ENCODE results near the gene PPP1R12B. TPM values are rescaled to one million over a fixed set of nuclear protein-coding genes. Genes with fewer than 3 reads are reported as not detected.
"Not testable (repeated sequence)": the region's sequence is repeated elsewhere in the genome, so short reads cannot be mapped to it uniquely, and the experiment has no call there.

The PPP1R12B gene
- polyA plus RNA-seq, 1 donor, result 51.8 TPM

DNA sequence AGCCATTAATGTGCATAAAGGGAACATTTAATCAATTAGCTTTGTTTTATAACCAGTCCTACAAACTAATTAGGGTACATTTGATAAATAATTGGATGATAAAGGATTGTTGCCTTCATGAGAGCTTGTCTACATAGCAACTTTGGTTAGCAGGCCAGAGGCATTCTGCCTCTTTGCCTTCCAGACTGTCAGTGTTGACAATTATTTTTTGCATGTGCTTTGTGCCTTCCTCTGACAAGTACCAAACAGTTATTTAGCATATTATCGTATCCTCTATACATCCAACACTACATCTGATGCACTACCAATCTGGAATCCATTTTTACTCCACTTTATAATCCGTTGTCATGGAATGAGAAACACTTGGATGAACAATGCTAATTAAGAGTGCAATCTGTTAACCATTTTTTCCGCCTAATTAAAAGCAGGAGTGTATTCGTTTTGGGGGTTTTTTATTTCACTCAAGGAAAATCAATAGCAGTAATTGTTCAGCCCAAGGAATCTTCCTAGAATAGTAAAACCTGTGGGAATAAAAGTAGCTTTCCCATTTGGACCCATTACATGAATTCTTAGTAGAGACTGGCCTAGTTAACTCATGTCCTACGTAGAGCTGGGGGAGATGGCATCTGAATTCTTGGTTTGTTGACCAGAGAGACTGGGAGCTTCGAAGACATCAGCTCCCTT lies 196.4 kb downstream of the PPP1R12B start:
- H3K4me3 ChIP-seq (ENCODE audit: low read length); H3K27me3 ChIP-seq (ENCODE audit: control insufficient read depth, insufficient read depth, low read length); H3K36me3 ChIP-seq (ENCODE audit: control insufficient read depth, insufficient read depth, low read length); H3K4me1 ChIP-seq (ENCODE audit: control insufficient read depth, insufficient read depth, low read length); DNase-seq; H3K9me3 ChIP-seq (ENCODE audit: control insufficient read depth, low read depth, low read length): not testable (repeated sequence)
- H3K27ac ChIP-seq (ENCODE audit: low read length), result peak overlapping the region; percentile 17
- no CpG with 5 or more reads among the region's 6 CpGs for WGBS (ENCODE audit: insufficient coverage, low lambda C conversion rate)

DNA sequence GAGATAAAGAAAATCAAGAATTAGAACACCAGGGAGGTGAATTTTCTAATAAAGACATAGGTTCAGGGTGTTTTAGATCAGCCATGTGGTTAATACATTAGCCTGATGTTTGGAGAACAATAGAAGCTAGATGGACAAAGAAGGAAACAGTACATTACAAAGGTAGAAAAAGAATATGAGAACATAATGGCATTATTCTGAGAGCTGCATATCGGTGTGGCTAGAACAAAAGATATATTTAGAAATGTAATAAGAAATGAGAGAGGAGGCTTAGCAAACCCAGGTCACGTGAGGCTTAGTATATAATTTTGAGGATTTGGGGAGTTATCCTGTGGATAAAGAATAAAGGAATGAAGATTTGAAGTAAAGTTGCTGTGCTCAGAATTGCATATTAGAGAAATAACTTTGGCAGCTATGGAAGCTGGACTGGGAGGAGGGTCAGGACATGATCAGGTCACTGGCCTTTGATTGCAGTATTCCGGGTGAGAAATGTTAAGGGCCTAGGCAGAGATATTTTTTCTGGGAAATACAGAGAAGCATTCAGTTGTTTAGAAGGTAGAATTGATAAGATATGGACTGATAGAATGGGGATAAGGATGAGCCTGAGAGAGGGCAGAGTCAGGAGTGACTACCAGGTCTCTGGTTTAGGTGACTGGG lies 197.3 kb downstream of the PPP1R12B start:
- H3K36me3 ChIP-seq (ENCODE audit: control insufficient read depth, insufficient read depth, low read length); H3K27ac ChIP-seq (ENCODE audit: low read length); H3K4me1 ChIP-seq (ENCODE audit: control insufficient read depth, insufficient read depth, low read length); H3K4me3 ChIP-seq (ENCODE audit: low read length); H3K27me3 ChIP-seq (ENCODE audit: control insufficient read depth, insufficient read depth, low read length); DNase-seq; H3K9me3 ChIP-seq (ENCODE audit: control insufficient read depth, low read depth, low read length): not testable (repeated sequence)
- WGBS (ENCODE audit: insufficient coverage, low lambda C conversion rate), result 90% methylated on average over 1 of the region's 3 CpGs

DNA sequence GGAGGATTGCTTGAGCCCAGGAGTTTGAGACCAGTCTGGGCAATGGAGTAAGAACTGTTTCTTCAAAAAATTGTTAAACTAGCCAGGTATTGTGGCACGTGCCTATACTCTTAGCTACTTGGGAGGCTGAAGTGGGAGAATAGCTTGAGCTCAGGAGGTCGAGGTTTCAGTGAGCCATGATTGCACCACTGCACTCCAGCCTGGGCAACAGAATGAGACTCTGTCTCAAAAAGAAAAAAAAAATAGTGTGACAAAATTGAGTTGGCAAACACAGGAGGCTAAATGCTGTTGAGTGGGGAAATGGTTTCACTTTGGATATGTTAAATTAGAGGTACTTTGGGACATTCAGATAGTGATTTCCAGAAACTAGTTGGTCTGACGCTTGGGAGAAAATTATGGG lies 197.9 kb downstream of the PPP1R12B start:
- H3K4me3 ChIP-seq (ENCODE audit: low read length); H3K27ac ChIP-seq (ENCODE audit: low read length); H3K36me3 ChIP-seq (ENCODE audit: control insufficient read depth, insufficient read depth, low read length); H3K9me3 ChIP-seq (ENCODE audit: control insufficient read depth, low read depth, low read length); H3K4me1 ChIP-seq (ENCODE audit: control insufficient read depth, insufficient read depth, low read length); DNase-seq; H3K27me3 ChIP-seq (ENCODE audit: control insufficient read depth, insufficient read depth, low read length): not testable (repeated sequence)
- WGBS (ENCODE audit: insufficient coverage, low lambda C conversion rate), result 100% methylated on average over 2 of the region's 3 CpGs

DNA sequence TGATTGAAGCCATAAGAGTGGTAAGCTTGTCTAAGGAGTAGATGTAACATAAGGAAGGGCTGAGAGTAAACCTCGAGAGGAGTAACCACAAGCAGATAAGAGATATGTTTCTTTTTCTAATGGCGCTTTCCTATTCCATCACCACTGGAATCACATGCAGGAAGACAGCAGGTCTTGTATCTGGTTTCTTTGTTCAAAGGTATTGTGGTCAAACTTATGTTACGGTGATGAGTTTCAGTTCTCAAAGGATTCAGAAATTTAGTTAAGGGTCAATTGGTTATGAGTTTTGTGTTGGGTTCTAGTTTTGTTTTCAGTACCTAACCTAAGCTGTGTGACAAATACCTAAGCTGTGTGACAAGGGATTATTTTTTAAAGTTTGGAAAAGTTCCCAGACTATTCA lies 198.3 kb downstream of the PPP1R12B start:
- not testable (repeated sequence) for H3K4me1 ChIP-seq (ENCODE audit: control insufficient read depth, insufficient read depth, low read length); H3K27ac ChIP-seq (ENCODE audit: low read length); H3K36me3 ChIP-seq (ENCODE audit: control insufficient read depth, insufficient read depth, low read length); H3K4me3 ChIP-seq (ENCODE audit: low read length); H3K27me3 ChIP-seq (ENCODE audit: control insufficient read depth, insufficient read depth, low read length); H3K9me3 ChIP-seq (ENCODE audit: control insufficient read depth, low read depth, low read length); DNase-seq
- no CpG with 5 or more reads among the region's 3 CpGs for WGBS (ENCODE audit: insufficient coverage, low lambda C conversion rate)

DNA sequence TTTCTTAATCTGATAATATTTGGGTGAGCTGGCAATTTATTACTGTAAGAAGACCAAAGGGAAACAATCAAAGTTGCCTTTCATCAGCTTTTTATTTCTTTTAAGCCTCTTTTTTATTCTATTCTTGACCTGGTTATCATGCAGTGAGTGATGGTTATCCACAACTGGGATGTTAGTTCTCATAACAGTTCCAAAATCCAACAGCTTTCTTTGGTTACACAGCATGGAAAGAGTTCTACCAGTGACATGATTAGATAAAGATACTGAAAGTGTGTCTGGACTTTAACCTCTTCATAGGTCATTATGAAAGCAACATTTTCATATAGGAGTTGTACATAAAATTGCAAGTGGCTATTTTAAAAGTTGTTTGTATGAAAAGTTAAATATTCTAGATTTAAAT lies 198.7 kb downstream of the PPP1R12B start:
- DNase-seq, result no peak
- H3K4me1 ChIP-seq (ENCODE audit: control insufficient read depth, insufficient read depth, low read length), result no peaks in the 10 kb centered on the region
- no peak overlapping the region for H3K4me3 ChIP-seq (ENCODE audit: low read length)
- no peaks in the 10 kb centered on the region for H3K27me3 ChIP-seq (ENCODE audit: control insufficient read depth, insufficient read depth, low read length)
- no peak overlapping the region for H3K27ac ChIP-seq (ENCODE audit: low read length)
- no peaks in the 10 kb centered on the region for H3K36me3 ChIP-seq (ENCODE audit: control insufficient read depth, insufficient read depth, low read length)
- H3K9me3 ChIP-seq (ENCODE audit: control insufficient read depth, low read depth, low read length), result no peaks in the 10 kb centered on the region

DNA sequence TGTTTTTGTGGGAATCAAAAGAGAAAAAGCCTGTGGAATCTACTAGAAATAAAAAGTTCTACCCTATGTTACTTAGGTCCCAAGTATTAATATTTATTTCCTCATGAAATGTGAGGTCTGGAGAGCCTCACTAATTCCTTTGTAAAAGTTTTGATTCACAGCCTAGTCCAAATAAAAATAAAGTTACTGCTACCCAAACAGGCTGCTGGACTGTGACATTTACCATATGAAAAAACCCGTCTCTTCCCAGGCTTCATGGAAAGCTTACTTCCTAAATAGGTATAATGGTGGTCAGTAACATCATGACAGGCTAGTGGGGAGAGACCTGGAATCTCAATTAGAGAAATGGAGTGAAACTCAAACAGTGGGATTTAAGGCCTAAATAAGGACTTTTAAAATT lies 201.6 kb downstream of the PPP1R12B start:
- H3K27ac ChIP-seq (ENCODE audit: low read length); H3K9me3 ChIP-seq (ENCODE audit: control insufficient read depth, low read depth, low read length); H3K4me3 ChIP-seq (ENCODE audit: low read length); H3K36me3 ChIP-seq (ENCODE audit: control insufficient read depth, insufficient read depth, low read length); H3K27me3 ChIP-seq (ENCODE audit: control insufficient read depth, insufficient read depth, low read length); H3K4me1 ChIP-seq (ENCODE audit: control insufficient read depth, insufficient read depth, low read length); DNase-seq: not testable (repeated sequence)
- no CpG with 5 or more reads among the region's 1 CpG for WGBS (ENCODE audit: insufficient coverage, low lambda C conversion rate)

DNA sequence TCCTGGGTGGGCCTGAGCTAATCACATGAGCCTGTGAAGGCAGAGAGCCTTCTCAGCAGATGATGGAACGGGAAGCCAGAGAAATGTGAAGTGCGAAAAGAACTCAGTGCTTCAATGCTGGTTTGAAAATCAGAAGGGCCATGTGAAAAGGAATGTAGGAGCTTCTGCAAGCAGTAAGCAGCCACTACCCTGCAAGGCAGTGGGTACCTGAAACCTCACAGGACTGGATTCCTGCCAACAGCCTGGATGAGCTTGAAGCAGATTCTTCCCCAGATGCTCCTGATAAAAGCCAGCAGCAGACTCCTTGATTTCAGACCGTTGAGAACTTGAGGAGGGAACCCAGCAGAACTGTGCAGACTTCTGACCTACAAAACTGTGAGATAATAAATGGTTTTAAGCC lies 203.2 kb downstream of the PPP1R12B start:
- no peaks in the 10 kb centered on the region for H3K27me3 ChIP-seq (ENCODE audit: control insufficient read depth, insufficient read depth, low read length)
- H3K4me1 ChIP-seq (ENCODE audit: control insufficient read depth, insufficient read depth, low read length), result peaks cover 3% of the 10 kb centered on the region
- no peaks in the 10 kb centered on the region for H3K36me3 ChIP-seq (ENCODE audit: control insufficient read depth, insufficient read depth, low read length)
- H3K4me3 ChIP-seq (ENCODE audit: low read length), result no peak overlapping the region
- no peaks in the 10 kb centered on the region for H3K9me3 ChIP-seq (ENCODE audit: control insufficient read depth, low read depth, low read length)
- no peak for DNase-seq
- no CpG with 5 or more reads among the region's 3 CpGs for WGBS (ENCODE audit: insufficient coverage, low lambda C conversion rate)
- H3K27ac ChIP-seq (ENCODE audit: low read length), result no peak overlapping the region

DNA sequence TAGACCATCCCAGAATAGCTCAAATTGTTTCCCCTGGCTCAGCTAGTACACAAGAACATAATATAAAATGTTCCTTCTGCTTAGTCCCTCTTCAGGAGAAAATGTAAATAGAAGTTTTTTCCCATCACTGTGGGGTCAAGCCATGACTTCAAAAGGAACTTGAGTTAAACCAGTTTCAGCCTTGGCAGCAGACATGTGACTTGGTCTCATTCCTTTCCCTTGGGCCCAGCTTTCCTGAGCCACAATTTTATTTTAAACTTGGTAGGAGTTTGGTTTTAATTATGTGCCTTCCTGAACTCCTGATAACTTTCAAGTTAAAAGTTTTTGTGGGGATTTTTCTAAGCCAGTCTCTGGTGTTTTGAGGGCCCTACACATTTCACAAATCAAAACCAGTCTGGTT lies 204.1 kb downstream of the PPP1R12B start:
- not testable (repeated sequence) for H3K36me3 ChIP-seq (ENCODE audit: control insufficient read depth, insufficient read depth, low read length); H3K4me3 ChIP-seq (ENCODE audit: low read length); H3K27me3 ChIP-seq (ENCODE audit: control insufficient read depth, insufficient read depth, low read length); H3K9me3 ChIP-seq (ENCODE audit: control insufficient read depth, low read depth, low read length); DNase-seq; H3K4me1 ChIP-seq (ENCODE audit: control insufficient read depth, insufficient read depth, low read length)
- peak overlapping the region; percentile 38 for H3K27ac ChIP-seq (ENCODE audit: low read length)

DNA sequence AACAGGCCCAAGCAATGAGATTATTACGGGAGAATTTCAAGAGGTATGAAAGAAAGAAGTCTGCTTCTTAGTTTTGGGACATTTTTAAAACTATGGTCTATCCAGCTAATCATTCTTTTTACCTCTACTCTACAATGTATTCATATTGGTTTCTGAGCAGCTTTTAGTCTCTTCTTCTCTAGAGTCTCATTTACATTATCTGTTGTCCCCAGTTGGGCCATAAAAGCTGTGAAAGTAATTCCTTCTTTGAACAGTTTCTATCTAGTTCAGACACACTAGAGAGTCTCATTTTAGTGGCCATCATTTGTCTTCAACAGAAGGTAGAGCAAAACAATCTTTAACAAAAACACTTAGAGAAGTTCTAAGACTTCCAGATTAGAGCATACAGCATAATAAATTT lies 204.6 kb downstream of the PPP1R12B start:
- H3K27ac ChIP-seq (ENCODE audit: low read length), result peak overlapping the region; percentile 38
- not testable (repeated sequence) for H3K4me1 ChIP-seq (ENCODE audit: control insufficient read depth, insufficient read depth, low read length); H3K36me3 ChIP-seq (ENCODE audit: control insufficient read depth, insufficient read depth, low read length); DNase-seq; H3K4me3 ChIP-seq (ENCODE audit: low read length); H3K9me3 ChIP-seq (ENCODE audit: control insufficient read depth, low read depth, low read length); H3K27me3 ChIP-seq (ENCODE audit: control insufficient read depth, insufficient read depth, low read length)
- no CpG with 5 or more reads among the region's 1 CpG for WGBS (ENCODE audit: insufficient coverage, low lambda C conversion rate)

DNA sequence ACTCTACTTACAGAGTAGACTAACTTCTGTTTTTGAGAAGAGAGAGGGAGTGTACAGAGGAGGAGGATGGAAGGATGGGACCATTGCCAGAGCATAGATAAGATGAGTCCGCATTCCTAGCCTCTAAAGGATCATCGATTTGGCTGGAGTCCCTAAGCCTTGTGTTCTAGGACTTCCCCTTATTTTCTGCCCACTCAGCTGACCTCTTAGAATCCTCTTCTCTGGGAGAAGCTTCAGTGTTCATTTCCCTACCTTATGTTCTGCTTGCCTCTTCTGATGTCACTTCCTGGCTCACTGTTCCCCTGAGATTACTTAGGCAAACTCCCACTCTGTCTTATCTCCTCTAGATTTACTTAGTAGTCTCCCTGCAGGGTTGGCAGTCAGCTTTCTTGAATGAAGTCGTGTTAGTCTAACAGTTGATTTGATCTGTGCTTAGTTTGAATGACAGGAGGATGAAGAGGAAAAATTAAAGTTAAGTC lies 205.1 kb downstream of the PPP1R12B start:
- no peaks in the 10 kb centered on the region for H3K9me3 ChIP-seq (ENCODE audit: control insufficient read depth, low read depth, low read length)
- WGBS (ENCODE audit: insufficient coverage, low lambda C conversion rate), result no CpG with 5 or more reads among the region's 3 CpGs
- DNase-seq, result no peak
- H3K4me1 ChIP-seq (ENCODE audit: control insufficient read depth, insufficient read depth, low read length), result peaks cover 3% of the 10 kb centered on the region
- peak overlapping the region; percentile 38 for H3K27ac ChIP-seq (ENCODE audit: low read length)
- H3K27me3 ChIP-seq (ENCODE audit: control insufficient read depth, insufficient read depth, low read length), result no peaks in the 10 kb centered on the region
- H3K4me3 ChIP-seq (ENCODE audit: low read length), result no peak overlapping the region
- no peaks in the 10 kb centered on the region for H3K36me3 ChIP-seq (ENCODE audit: control insufficient read depth, insufficient read depth, low read length)

DNA sequence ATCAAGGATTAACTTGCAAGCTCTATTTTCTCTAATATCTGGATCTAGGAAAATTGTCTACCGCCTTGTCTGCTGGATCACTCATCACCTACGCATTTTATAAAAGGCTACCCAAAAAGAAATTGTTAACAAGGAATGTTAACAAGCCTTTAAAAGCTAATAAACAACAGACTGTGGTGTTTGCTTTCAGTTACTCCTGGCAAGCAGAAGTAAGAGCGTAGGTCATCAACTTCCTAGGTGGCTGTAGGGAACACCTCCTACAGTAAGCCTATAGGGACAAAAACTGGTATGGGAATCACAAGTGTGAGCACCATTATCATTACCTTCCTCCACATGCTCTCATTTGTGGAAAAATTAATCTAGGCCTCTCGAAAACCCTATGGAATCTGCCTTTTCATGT lies 206.1 kb downstream of the PPP1R12B start:
- H3K4me1 ChIP-seq (ENCODE audit: control insufficient read depth, insufficient read depth, low read length); H3K9me3 ChIP-seq (ENCODE audit: control insufficient read depth, low read depth, low read length); H3K27me3 ChIP-seq (ENCODE audit: control insufficient read depth, insufficient read depth, low read length); H3K4me3 ChIP-seq (ENCODE audit: low read length); H3K36me3 ChIP-seq (ENCODE audit: control insufficient read depth, insufficient read depth, low read length); DNase-seq; H3K27ac ChIP-seq (ENCODE audit: low read length): not testable (repeated sequence)
- WGBS (ENCODE audit: insufficient coverage, low lambda C conversion rate), result no CpG with 5 or more reads among the region's 4 CpGs
